OCI-LY7 (cell line): ENCODE data around the gene SPIC. TPM values are rescaled to one million over a fixed set of nuclear protein-coding genes. Genes with fewer than 3 reads are reported as not detected.

Experiments
- BruUV-seq: library from RNA; stranded (reverse); fragments of 400-500 nt; replicated peaks from 2 replicates; lab custom pipeline; 2021; lab: Mats Ljungman, UMichigan
- CTCF ChIA-PET: fragments of 300-600 bp; sonication (Branson Sonifier 250); formaldehyde crosslinking; loops from one replicate; lab custom pipeline; 2022; ENCODE audit warnings: antibody characterized with exemption; ENCODE audit not compliant: unreplicated experiment; lab: Charles Lee
- POLR2A ChIA-PET: fragments of 300-600 bp; sonication (Branson Sonifier 250); formaldehyde crosslinking; loops from one replicate; lab custom pipeline; 2022; ENCODE audit warnings: antibody characterized with exemption; lab: Charles Lee
- DNase-seq: peaks from one replicate; pipeline ENCODE4 v3.0.0-alpha.2; 2015; ENCODE audit warnings: low spot score
- H2AFZ ChIP-seq: fragments of 200-600 bp; sonication (generic), shearing (Covaris generic); 2 replicates; pipeline ENCODE4 v1.6.1; 2014; ENCODE audit warnings: mild to moderate bottlenecking, antibody characterized with exemption, low read length, moderate library complexity
- H3K27ac ChIP-seq: fragments of 200-600 bp; sonication (generic); 2 replicates; pipeline ENCODE4 v1.5.1; 2014; ENCODE audit warnings: mixed run types, low read depth, mild to moderate bottlenecking, moderate library complexity, low read length, inconsistent platforms; ENCODE audit not compliant: poor library complexity, severe bottlenecking
- H3K36me3 ChIP-seq: fragments of 200-600 bp; sonication (generic); 2 replicates; pipeline ENCODE4 v1.6.1; 2014; ENCODE audit warnings: mild to moderate bottlenecking, antibody characterized with exemption, low read length, moderate library complexity, mixed read lengths; ENCODE audit not compliant: insufficient read depth
- H3K4me1 ChIP-seq: fragments of 200-600 bp; sonication (generic); 2 replicates; pipeline ENCODE4 v1.5.1; 2014; ENCODE audit warnings: mild to moderate bottlenecking, low read length; ENCODE audit not compliant: insufficient read depth, poor library complexity, severe bottlenecking
- H3K4me2 ChIP-seq: fragments of 200-600 bp; sonication (generic); 2 replicates; pipeline ENCODE4 v1.6.1; 2014; ENCODE audit warnings: mild to moderate bottlenecking, low read length
- H3K4me3 ChIP-seq: fragments of 200-600 bp; sonication (generic); 2 replicates; pipeline ENCODE4 v1.5.1; 2014; ENCODE audit warnings: mild to moderate bottlenecking, low read depth, low read length; ENCODE audit not compliant: poor library complexity, severe bottlenecking
- H3K79me2 ChIP-seq: fragments of 200-600 bp; sonication (generic); 2 replicates; pipeline ENCODE4 v1.6.1; 2016; ENCODE audit warnings: low read depth, mild to moderate bottlenecking, low read length, moderate library complexity, mixed read lengths; ENCODE audit not compliant: insufficient read depth
- H3K9me2 ChIP-seq: fragments of 200-600 bp; sonication (generic); 2 replicates; pipeline ENCODE4 v1.6.1; 2016; ENCODE audit warnings: mild to moderate bottlenecking, low read length, mixed read lengths; ENCODE audit not compliant: insufficient read depth
- H3K9me3 ChIP-seq: fragments of 200-600 bp; sonication (generic); 2 replicates; pipeline ENCODE4 v1.6.1; 2014; ENCODE audit warnings: mild to moderate bottlenecking, mixed run types, low read length, mixed read lengths
- H4K20me1 ChIP-seq: fragments of 200-600 bp; sonication (generic); 2 replicates; pipeline ENCODE4 v1.6.1; 2014; ENCODE audit warnings: mild to moderate bottlenecking, antibody characterized with exemption, low read length, moderate library complexity, mixed read lengths; ENCODE audit not compliant: insufficient read depth
- EZH2phosphoT487 ChIP-seq: fragments of 200-600 bp; sonication (generic); IDR thresholded peaks from 2 replicates; pipeline ENCODE4 v1.6.1; 2018; ENCODE audit warnings: low read depth, borderline replicate concordance, mild to moderate bottlenecking, mixed run types, antibody characterized with exemption, low read length, moderate library complexity, mixed read lengths
- intact Hi-C: fragments of 100-400 bp; cut with micrococcal nuclease; formaldehyde crosslinking; loops from one replicate; pipeline ENCODE4 v1.10.0; 2022; ENCODE audit not compliant: unreplicated experiment
- total RNA-seq, 2 experiments: library from RNA; depleted of rRNA in 1 of 2; stranded (reverse); fragments of >200 nt in 1 of 2; shearing (Covaris generic) in 1 of 2; gene quantifications; 2 replicates each; pipeline ENCODE4 v1.2.3, GENCODE V29; 2014 to 2022
- TF ChIP-seq, protein P1 (sequence below): fragments of 200-600 bp; sonication (generic); conservative IDR thresholded peaks from 2 replicates; pipeline ENCODE4 v1.5.1; 2014; ENCODE audit warnings: mild to moderate bottlenecking, antibody characterized with exemption, low read length, moderate library complexity, mixed read lengths

SPIC gene
- total RNA-seq, 2 experiments from 2014 or later: not detected

GRCh38 chr12:101521136-101521535 lies 46.0 kb downstream of the SPIC start:
- ChIA-PET POLR2A (interaction anchor here (0.6 kb wide), 1 partner anchor 436 kb away, joined by 3 read pairs; no protein-coding TSS in a partner anchor), CTCF (no interaction called here)
- no peak for DNase-seq
- H3K27ac ChIP-seq: no peak overlapping the region
- no peaks in the 10 kb centered on the region for H4K20me1 ChIP-seq
- no peaks in the 10 kb centered on the region for H3K79me2 ChIP-seq
- intact Hi-C loops: no loop called here
- H3K4me2 ChIP-seq: no peak overlapping the region
- no peaks in the 10 kb centered on the region for H3K9me3 ChIP-seq
- H3K4me3 ChIP-seq: no peak overlapping the region
- H3K36me3 ChIP-seq: no peaks in the 10 kb centered on the region
- no peak overlapping the region for H2AFZ ChIP-seq
- BruUV-seq: no TSS peak
- no peaks in the 10 kb centered on the region for H3K9me2 ChIP-seq
- no peaks in the 10 kb centered on the region for H3K4me1 ChIP-seq
- no peak for TF ChIP-seq EZH2phosphoT487
- TF ChIP-seq, protein P1, sequence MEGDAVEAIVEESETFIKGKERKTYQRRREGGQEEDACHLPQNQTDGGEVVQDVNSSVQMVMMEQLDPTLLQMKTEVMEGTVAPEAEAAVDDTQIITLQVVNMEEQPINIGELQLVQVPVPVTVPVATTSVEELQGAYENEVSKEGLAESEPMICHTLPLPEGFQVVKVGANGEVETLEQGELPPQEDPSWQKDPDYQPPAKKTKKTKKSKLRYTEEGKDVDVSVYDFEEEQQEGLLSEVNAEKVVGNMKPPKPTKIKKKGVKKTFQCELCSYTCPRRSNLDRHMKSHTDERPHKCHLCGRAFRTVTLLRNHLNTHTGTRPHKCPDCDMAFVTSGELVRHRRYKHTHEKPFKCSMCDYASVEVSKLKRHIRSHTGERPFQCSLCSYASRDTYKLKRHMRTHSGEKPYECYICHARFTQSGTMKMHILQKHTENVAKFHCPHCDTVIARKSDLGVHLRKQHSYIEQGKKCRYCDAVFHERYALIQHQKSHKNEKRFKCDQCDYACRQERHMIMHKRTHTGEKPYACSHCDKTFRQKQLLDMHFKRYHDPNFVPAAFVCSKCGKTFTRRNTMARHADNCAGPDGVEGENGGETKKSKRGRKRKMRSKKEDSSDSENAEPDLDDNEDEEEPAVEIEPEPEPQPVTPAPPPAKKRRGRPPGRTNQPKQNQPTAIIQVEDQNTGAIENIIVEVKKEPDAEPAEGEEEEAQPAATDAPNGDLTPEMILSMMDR: no peak

- H3K9me2 ChIP-seq: no peaks in the 10 kb centered on the region
- CTCF ChIA-PET: no interaction called here
- intact Hi-C loops: no loop called here
These were observed 52.5 kb downstream of the SPIC start for GRCh38 chr12:101527682-101528081.

More at GRCh38 chr12:101527682-101528081, 52.5 kb downstream of the SPIC start:
- Histone ChIP-seq H4K20me1 (no peaks in the 10 kb centered on the region), H3K4me3 (no peak overlapping the region), H3K27ac (no peak overlapping the region), H3K9me3 (no peaks in the 10 kb centered on the region), H2AFZ (0 out of 2 replicates have a peak overlapping the region, but pooled peaks have one; percentile 16), H3K4me1 (no peaks in the 10 kb centered on the region), H3K36me3 (no peaks in the 10 kb centered on the region), H3K4me2 (no peak overlapping the region), H3K79me2 (no peaks in the 10 kb centered on the region)
- DNase-seq: peak; percentile 4
- POLR2A ChIA-PET: no interaction called here
- no TSS peak for BruUV-seq
- TF ChIP-seq, protein P1: no peak
- TF ChIP-seq EZH2phosphoT487: no peak
